ENCODE measurements around the gene LGR5. TPM values are rescaled to one million over a fixed set of nuclear protein-coding genes. Genes with fewer than 3 reads are reported as not detected.

The LGR5 gene
- total RNA-seq, 1 experiment from 2014 or later: 4.5 TPM

DNA sequence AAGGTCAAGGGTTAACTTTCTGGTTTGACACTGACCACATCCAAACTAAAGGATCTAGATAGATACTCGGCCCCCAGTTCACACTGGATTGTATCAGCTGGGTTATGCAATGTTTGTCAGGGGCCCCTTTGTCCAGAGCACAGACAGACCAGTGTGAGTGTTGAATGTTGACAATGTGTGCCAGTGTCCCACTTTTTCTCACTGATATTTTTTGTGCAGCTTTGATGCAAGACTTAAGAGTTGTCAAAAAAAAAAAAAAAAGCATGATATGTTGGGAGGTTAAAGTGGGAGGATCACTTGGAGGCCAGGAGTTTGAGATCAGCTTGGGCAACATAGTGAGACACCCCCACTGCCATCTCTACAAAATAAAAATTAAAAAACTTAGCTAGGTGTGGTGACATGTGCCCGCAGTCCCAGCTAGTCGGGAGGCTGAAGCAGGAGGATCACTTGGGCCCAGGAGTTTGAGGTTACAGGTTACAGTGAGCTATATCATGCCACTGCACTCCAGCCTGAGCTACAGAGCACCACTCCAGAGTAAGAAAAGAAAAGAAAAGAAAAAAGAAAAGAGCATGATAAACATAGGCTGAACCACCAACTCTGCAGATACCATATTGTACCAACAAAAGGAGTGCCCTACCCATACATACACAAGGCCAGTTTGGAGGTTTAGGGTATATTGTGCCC lies 97.5 kb downstream of the LGR5 start:
- Histone ChIP-seq H3K27ac (ENCODE audit: low read depth, low read length, poor library complexity, severe bottlenecking) (no peak overlapping the region), H3K27me3 (replicated peaks; ENCODE audit: insufficient read depth, low read depth, low read length, poor library complexity) (no peaks in the 10 kb centered on the region), H3K4me1 (ENCODE audit: insufficient read depth, low read length, poor library complexity, severe bottlenecking) (no peaks in the 10 kb centered on the region), H3K9me3 (ENCODE audit: low read depth, low read length, poor library complexity, severe bottlenecking) (no peaks in the 10 kb centered on the region), H3K4me3 (ENCODE audit: low read depth, low read length, poor library complexity, severe bottlenecking) (no peak overlapping the region), H3K36me3 (ENCODE audit: insufficient read depth, low read length, poor library complexity, severe bottlenecking) (no peaks in the 10 kb centered on the region)
- no peak for DNase-seq (ENCODE audit: low spot score)
- intact Hi-C loops (cut with micrococcal nuclease; ENCODE audit: unreplicated experiment): no loop called here
- ChIA-PET CTCF (no interaction called here), POLR2A (ENCODE audit: low non-redundant PET) (no interaction called here)
- BruUV-seq (replicated peaks): no TSS peak
- no peak for TF ChIP-seq EZH2 (IDR thresholded peaks at IDR 0.05; ENCODE audit: borderline replicate concordance, low read depth, low read length, poor library complexity, severe bottlenecking)
- TF ChIP-seq, protein P1, sequence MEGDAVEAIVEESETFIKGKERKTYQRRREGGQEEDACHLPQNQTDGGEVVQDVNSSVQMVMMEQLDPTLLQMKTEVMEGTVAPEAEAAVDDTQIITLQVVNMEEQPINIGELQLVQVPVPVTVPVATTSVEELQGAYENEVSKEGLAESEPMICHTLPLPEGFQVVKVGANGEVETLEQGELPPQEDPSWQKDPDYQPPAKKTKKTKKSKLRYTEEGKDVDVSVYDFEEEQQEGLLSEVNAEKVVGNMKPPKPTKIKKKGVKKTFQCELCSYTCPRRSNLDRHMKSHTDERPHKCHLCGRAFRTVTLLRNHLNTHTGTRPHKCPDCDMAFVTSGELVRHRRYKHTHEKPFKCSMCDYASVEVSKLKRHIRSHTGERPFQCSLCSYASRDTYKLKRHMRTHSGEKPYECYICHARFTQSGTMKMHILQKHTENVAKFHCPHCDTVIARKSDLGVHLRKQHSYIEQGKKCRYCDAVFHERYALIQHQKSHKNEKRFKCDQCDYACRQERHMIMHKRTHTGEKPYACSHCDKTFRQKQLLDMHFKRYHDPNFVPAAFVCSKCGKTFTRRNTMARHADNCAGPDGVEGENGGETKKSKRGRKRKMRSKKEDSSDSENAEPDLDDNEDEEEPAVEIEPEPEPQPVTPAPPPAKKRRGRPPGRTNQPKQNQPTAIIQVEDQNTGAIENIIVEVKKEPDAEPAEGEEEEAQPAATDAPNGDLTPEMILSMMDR (conservative IDR thresholded peaks at IDR 0.05; ENCODE audit: low read depth, low read length): no peak

DNA sequence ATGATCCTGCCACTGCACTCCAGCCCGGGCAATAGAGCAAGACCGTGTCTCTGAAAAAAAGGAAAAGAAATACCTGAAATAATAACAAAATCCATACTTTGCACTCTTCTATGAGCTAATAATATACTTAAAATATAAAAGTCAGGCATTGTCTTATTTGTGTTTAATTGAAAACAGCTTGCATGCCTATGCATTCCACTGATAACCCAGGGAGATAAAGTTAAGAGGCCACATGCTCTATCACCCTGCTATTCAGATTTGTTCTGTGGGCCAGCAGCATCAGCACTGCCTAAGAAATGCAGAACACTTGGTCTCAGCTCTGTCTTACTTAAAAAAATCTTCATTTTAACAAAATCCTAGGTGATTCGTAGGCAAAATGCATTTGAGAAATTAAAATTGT lies 99.2 kb downstream of the LGR5 start:
- DNase-seq (ENCODE audit: low spot score): no peak
- Histone ChIP-seq H3K27ac (ENCODE audit: low read depth, low read length, poor library complexity, severe bottlenecking) (no peak overlapping the region), H3K9me3 (ENCODE audit: low read depth, low read length, poor library complexity, severe bottlenecking) (no peaks in the 10 kb centered on the region), H3K4me1 (ENCODE audit: insufficient read depth, low read length, poor library complexity, severe bottlenecking) (no peaks in the 10 kb centered on the region), H3K36me3 (ENCODE audit: insufficient read depth, low read length, poor library complexity, severe bottlenecking) (no peaks in the 10 kb centered on the region), H3K4me3 (ENCODE audit: low read depth, low read length, poor library complexity, severe bottlenecking) (no peak overlapping the region), H3K27me3 (replicated peaks; ENCODE audit: insufficient read depth, low read depth, low read length, poor library complexity) (no peaks in the 10 kb centered on the region)
- intact Hi-C loops (cut with micrococcal nuclease; ENCODE audit: unreplicated experiment): no loop called here
- ChIA-PET CTCF (no interaction called here), POLR2A (ENCODE audit: low non-redundant PET) (no interaction called here)
- no peak for TF ChIP-seq EZH2 (IDR thresholded peaks at IDR 0.05; ENCODE audit: borderline replicate concordance, low read depth, low read length, poor library complexity, severe bottlenecking)
- TF ChIP-seq, protein P1 (conservative IDR thresholded peaks at IDR 0.05; ENCODE audit: low read depth, low read length): no peak
- no TSS peak for BruUV-seq (replicated peaks)

DNA sequence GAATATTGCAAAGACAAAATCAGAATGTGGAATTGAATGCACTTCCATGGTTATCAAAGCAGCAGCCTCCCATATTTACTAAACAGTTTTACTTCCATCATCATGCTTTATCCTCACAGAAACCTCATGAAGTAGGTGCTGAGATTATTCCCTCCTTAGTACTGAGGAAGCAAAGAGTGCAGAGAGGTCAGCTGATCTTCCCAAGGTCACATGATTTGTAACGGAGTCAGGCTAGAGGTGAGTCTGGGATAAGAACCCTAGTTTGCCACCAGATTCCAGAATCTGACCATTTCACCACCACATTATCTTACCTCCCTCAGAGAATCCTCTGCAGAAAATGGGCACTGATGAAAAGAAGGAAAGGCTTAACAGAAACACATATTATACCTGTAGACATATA lies 102.0 kb downstream of the LGR5 start:
- H3K27ac ChIP-seq (ENCODE audit: low read depth, low read length, poor library complexity, severe bottlenecking): no peak overlapping the region
- BruUV-seq (replicated peaks): no TSS peak
- H3K4me3 ChIP-seq (ENCODE audit: low read depth, low read length, poor library complexity, severe bottlenecking): no peak overlapping the region
- ChIA-PET POLR2A (ENCODE audit: low non-redundant PET) (no interaction called here), CTCF (no interaction called here)
- no peaks in the 10 kb centered on the region for H3K36me3 ChIP-seq (ENCODE audit: insufficient read depth, low read length, poor library complexity, severe bottlenecking)
- no peaks in the 10 kb centered on the region for H3K9me3 ChIP-seq (ENCODE audit: low read depth, low read length, poor library complexity, severe bottlenecking)
- no peak for DNase-seq (ENCODE audit: low spot score)
- TF ChIP-seq, protein P1 (conservative IDR thresholded peaks at IDR 0.05; ENCODE audit: low read depth, low read length): no peak
- no peak for TF ChIP-seq EZH2 (IDR thresholded peaks at IDR 0.05; ENCODE audit: borderline replicate concordance, low read depth, low read length, poor library complexity, severe bottlenecking)
- H3K27me3 ChIP-seq (replicated peaks; ENCODE audit: insufficient read depth, low read depth, low read length, poor library complexity): no peaks in the 10 kb centered on the region
- intact Hi-C loops (cut with micrococcal nuclease; ENCODE audit: unreplicated experiment): no loop called here
- H3K4me1 ChIP-seq (ENCODE audit: insufficient read depth, low read length, poor library complexity, severe bottlenecking): no peaks in the 10 kb centered on the region

All from A673 (cell line).